BJ (cell line): ENCODE measurements around the gene PRICKLE3. TPM values are rescaled to one million over a fixed set of nuclear protein-coding genes. Genes with fewer than 3 reads are reported as not detected.

Source experiments
- CTCF ChIA-PET: fragments of 350-600 bp; formaldehyde crosslinking; extraction: SDS; loops from one replicate; lab custom pipeline; 2021; ENCODE audit warnings: antibody characterized with exemption, inconsistent platforms; lab: Yijun Ruan, JAX
- POLR2A ChIA-PET: fragments of 300-600 bp; sonication (Branson Sonifier 250); formaldehyde crosslinking; extraction: SDS; loops from one replicate; lab custom pipeline; 2021; ENCODE audit warnings: antibody characterized with exemption; lab: Charles Lee
- DNase-seq: peaks from one replicate; pipeline ENCODE4 v3.0.0-alpha.2; 2011; ENCODE audit warnings: low read depth
- H3K27me3 ChIP-seq: 2 replicates; pipeline ENCODE4 v1.6.0; 2011; ENCODE audit warnings: low read length; ENCODE audit not compliant: control insufficient read depth, insufficient read depth
- H3K36me3 ChIP-seq: 2 replicates; pipeline ENCODE4 v1.5.1; 2011; ENCODE audit warnings: low read length; ENCODE audit not compliant: control insufficient read depth, insufficient read depth
- H3K4me3 ChIP-seq: 2 replicates; pipeline ENCODE4 v1.5.1; 2011; ENCODE audit warnings: low read depth, mild to moderate bottlenecking, control low read depth, low read length
- polyA plus RNA-seq: library from polyadenylated mRNA; depleted of rRNA; stranded (reverse); fragments of >200 nt; gene quantifications from 2 replicates; pipeline ENCODE4 v1.2.3, GENCODE V29; 2011
- TF ChIP-seq, protein P1 (sequence below): IDR thresholded peaks from 2 replicates; pipeline ENCODE4 v1.5.1; 2011; ENCODE audit warnings: low read depth, mild to moderate bottlenecking, control low read depth, inconsistent platforms, low read length, moderate library complexity; ENCODE audit not compliant: insufficient read depth

Gene PRICKLE3
- polyA plus RNA-seq, 1 experiment: 6.9 TPM

GRCh38 chrX:49231333-49232000, 45.3 kb upstream of the PRICKLE3 start:
- CTCF ChIA-PET: no interaction called here
- no peaks in the 10 kb centered on the region for H3K27me3 ChIP-seq
- POLR2A ChIA-PET: no interaction called here
- H3K36me3 ChIP-seq: no peaks in the 10 kb centered on the region
- no peak overlapping the region for H3K4me3 ChIP-seq
- no peak for DNase-seq
- TF ChIP-seq, protein P1, sequence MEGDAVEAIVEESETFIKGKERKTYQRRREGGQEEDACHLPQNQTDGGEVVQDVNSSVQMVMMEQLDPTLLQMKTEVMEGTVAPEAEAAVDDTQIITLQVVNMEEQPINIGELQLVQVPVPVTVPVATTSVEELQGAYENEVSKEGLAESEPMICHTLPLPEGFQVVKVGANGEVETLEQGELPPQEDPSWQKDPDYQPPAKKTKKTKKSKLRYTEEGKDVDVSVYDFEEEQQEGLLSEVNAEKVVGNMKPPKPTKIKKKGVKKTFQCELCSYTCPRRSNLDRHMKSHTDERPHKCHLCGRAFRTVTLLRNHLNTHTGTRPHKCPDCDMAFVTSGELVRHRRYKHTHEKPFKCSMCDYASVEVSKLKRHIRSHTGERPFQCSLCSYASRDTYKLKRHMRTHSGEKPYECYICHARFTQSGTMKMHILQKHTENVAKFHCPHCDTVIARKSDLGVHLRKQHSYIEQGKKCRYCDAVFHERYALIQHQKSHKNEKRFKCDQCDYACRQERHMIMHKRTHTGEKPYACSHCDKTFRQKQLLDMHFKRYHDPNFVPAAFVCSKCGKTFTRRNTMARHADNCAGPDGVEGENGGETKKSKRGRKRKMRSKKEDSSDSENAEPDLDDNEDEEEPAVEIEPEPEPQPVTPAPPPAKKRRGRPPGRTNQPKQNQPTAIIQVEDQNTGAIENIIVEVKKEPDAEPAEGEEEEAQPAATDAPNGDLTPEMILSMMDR: no peak

- H3K4me3 ChIP-seq: no peak overlapping the region
- DNase-seq: no peak
- POLR2A ChIA-PET: no interaction called here
These were observed 44.5 kb upstream of the PRICKLE3 start for GRCh38 chrX:49230500-49231232.

GRCh38 chrX:49228185-49228584, 42.0 kb upstream of the PRICKLE3 start:
- Histone ChIP-seq H3K27me3 (no peaks in the 10 kb centered on the region), H3K36me3 (no peaks in the 10 kb centered on the region), H3K4me3 (no peak overlapping the region)
- CTCF ChIA-PET: no interaction called here
- POLR2A ChIA-PET: no interaction called here
- no peak for DNase-seq
- TF ChIP-seq, protein P1: no peak

More at GRCh38 chrX:49230500-49231232, 44.5 kb upstream of the PRICKLE3 start:
- Histone ChIP-seq H3K36me3 (no peaks in the 10 kb centered on the region), H3K27me3 (no peaks in the 10 kb centered on the region)
- TF ChIP-seq, protein P1: peak; percentile 20
- CTCF ChIA-PET: no interaction called here

DNA sequence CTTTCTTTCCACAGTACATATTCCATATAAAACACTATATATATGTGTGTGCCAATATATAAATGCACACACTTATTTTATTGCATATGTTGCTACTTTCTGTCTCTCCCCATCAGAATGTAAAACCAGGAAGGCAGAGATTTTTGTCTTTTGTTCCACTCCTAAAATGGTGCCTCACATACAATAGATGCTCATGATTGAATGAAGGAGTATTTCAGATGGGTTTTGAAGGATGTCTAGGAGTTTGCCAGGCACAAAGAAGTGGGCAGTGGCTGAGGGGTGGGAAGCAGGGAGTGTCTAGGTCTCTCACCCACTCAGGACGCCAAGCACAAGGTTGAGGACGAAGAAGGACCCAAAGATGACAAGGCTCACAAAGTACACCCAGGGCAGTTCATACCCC, 41.6 kb upstream of the PRICKLE3 start:
- ChIA-PET CTCF (no interaction called here), POLR2A (no interaction called here)
- no peaks in the 10 kb centered on the region for H3K36me3 ChIP-seq
- H3K27me3 ChIP-seq: no peaks in the 10 kb centered on the region
- H3K4me3 ChIP-seq: no peak overlapping the region
- DNase-seq: no peak
- TF ChIP-seq, protein P1: no peak

GRCh38 chrX:49226946-49227345, 40.8 kb upstream of the PRICKLE3 start:
- H3K36me3 ChIP-seq: no peaks in the 10 kb centered on the region
- no peaks in the 10 kb centered on the region for H3K27me3 ChIP-seq
- no peak for DNase-seq
- no peak overlapping the region for H3K4me3 ChIP-seq
- TF ChIP-seq, protein P1: no peak
- ChIA-PET POLR2A (no interaction called here), CTCF (no interaction called here)
